Prostate gland (tissue), 2 donors: Measurements from ENCODE around the gene CSNK1A1.
"Not testable (repeated sequence)": the region's sequence is repeated elsewhere in the genome, so short reads cannot be mapped to it uniquely, and the experiment has no call there.

Experiments used
- POLR2A ChIP-seq: fragments of 450-650 bp; IDR thresholded peaks from one replicate; pipeline ENCODE4 v1.6.1; 2016; ENCODE audit warnings: antibody characterized with exemption, mild to moderate bottlenecking
- TF ChIP-seq, protein P1 (sequence below), 4 experiments: fragments of 200-600 bp in 2 of 4; fragments of 450-650 bp in 2 of 4; sonication (generic) in 2 of 4; IDR thresholded peaks; 1 replicate in 3 of 4; 2 replicates in 1 of 4; pipeline ENCODE4 v1.5.1; 2016 to 2019; ENCODE audit warnings: antibody characterized with exemption in 4 of 4, mild to moderate bottlenecking in 2 of 4, moderate library complexity in 2 of 4

DNA sequence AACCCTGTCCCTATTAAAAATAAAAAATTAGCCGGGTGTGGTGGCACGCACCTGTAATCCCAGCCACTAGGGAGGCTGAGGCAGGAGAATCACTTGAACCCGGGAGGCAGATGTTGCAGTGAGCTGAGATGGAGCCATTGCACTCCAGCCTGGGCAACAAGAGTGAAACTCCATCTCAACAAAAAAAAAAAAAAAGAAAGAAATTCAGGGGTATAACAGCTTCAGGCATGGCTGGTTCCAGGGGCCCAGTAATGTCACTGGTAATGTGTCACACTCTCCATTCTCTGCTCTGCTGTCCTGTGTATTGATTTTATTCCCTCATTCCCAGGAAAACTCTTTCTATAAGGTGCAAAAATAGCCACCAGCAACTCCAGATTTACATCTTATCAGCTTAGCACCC lies 104.4 kb downstream of the CSNK1A1 start:
- TF ChIP-seq, protein P1, sequence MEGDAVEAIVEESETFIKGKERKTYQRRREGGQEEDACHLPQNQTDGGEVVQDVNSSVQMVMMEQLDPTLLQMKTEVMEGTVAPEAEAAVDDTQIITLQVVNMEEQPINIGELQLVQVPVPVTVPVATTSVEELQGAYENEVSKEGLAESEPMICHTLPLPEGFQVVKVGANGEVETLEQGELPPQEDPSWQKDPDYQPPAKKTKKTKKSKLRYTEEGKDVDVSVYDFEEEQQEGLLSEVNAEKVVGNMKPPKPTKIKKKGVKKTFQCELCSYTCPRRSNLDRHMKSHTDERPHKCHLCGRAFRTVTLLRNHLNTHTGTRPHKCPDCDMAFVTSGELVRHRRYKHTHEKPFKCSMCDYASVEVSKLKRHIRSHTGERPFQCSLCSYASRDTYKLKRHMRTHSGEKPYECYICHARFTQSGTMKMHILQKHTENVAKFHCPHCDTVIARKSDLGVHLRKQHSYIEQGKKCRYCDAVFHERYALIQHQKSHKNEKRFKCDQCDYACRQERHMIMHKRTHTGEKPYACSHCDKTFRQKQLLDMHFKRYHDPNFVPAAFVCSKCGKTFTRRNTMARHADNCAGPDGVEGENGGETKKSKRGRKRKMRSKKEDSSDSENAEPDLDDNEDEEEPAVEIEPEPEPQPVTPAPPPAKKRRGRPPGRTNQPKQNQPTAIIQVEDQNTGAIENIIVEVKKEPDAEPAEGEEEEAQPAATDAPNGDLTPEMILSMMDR (IDR thresholded peaks at IDR 0.05): not testable (repeated sequence)
- not testable (repeated sequence) for TF ChIP-seq POLR2A
